Ovary (tissue), 3 donors: ENCODE results near the gene ARSG.

Source experiments
- CTCF ChIP-seq, 3 donors: fragments of 450-650 bp in 2 of 3; fragments of 200-600 bp in 1 of 3; IDR thresholded peaks; one replicate each; pipeline versions ENCODE4 v1.5.1 to v1.8.0; 2016 to 2022; ENCODE audit warnings: antibody characterized with exemption in 3 of 3, mild to moderate bottlenecking in 1 of 3
- POLR2A ChIP-seq: fragments of 450-650 bp; IDR thresholded peaks from one replicate; pipeline ENCODE4 v1.6.1; 2017; ENCODE audit warnings: antibody characterized with exemption, mild to moderate bottlenecking, moderate library complexity
- donor health status: DM: no; HTN: no; CAD: no.

GRCh38 chr17:68383443-68384321 is 92.4 kb downstream of the ARSG start:
- TF ChIP-seq CTCF (IDR thresholded peaks at IDR 0.05) (no peak), POLR2A (no peak)
